Keratinocyte (primary cell): ENCODE data around the gene SECTM1.
"Not testable (repeated sequence)": the region's sequence is repeated elsewhere in the genome, so short reads cannot be mapped to it uniquely, and the experiment has no call there.

Experiments
- EZH2 ChIP-seq: IDR thresholded peaks from one replicate; pipeline ENCODE4 v1.6.1; 2012; ENCODE audit warnings: inconsistent platforms, mild to moderate bottlenecking, low read length, moderate library complexity
- TF ChIP-seq, protein P1 (sequence below), 3 experiments: IDR thresholded peaks in 1 of 3; conservative IDR thresholded peaks in 1 of 3; optimal IDR thresholded peaks in 1 of 3; 2 replicates in 2 of 3; 3 replicates in 1 of 3; pipeline versions ENCODE3 to v1.5.1; 2011; ENCODE audit warnings: low read length in 3 of 3, mild to moderate bottlenecking in 3 of 3, moderate library complexity in 2 of 3, control low read depth in 1 of 3, inconsistent platforms in 1 of 3; ENCODE audit not compliant: insufficient read depth in 2 of 3; ENCODE audit errors: extremely low read depth in 1 of 3

DNA sequence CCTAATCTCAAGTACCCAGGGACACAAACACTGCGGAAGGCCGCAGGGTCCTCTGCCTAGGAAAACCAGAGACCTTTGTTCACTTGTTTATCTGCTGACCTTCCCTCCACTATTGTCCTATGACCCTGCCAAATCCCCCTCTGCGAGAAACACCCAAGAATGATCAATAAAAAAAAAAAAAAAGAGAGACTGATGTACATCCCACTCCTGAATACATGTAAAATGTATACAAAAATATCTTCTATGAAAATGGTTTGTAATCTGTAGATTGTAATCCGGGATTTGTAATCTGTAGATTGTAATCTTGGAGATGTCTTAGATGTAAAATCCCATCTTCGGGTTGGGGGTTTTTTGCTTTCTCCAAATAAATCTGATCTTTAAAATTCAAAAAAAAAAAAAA, 43.7 kb upstream of the SECTM1 start:
- TF ChIP-seq, protein P1, sequence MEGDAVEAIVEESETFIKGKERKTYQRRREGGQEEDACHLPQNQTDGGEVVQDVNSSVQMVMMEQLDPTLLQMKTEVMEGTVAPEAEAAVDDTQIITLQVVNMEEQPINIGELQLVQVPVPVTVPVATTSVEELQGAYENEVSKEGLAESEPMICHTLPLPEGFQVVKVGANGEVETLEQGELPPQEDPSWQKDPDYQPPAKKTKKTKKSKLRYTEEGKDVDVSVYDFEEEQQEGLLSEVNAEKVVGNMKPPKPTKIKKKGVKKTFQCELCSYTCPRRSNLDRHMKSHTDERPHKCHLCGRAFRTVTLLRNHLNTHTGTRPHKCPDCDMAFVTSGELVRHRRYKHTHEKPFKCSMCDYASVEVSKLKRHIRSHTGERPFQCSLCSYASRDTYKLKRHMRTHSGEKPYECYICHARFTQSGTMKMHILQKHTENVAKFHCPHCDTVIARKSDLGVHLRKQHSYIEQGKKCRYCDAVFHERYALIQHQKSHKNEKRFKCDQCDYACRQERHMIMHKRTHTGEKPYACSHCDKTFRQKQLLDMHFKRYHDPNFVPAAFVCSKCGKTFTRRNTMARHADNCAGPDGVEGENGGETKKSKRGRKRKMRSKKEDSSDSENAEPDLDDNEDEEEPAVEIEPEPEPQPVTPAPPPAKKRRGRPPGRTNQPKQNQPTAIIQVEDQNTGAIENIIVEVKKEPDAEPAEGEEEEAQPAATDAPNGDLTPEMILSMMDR (optimal IDR thresholded peaks at IDR 0.05 in 1 of 3, IDR thresholded peaks at IDR 0.05 in 1 of 3, conservative IDR thresholded peaks at IDR 0.05 in 1 of 3; ENCODE audit: extremely low read depth in 1 of 3, insufficient read depth in 2 of 3, low read length in 3 of 3): not testable (repeated sequence)
- not testable (repeated sequence) for TF ChIP-seq EZH2
